ENCODE measurements around the gene TESK2. TPM values are rescaled to one million over a fixed set of nuclear protein-coding genes. Genes with fewer than 3 reads are reported as not detected.

TESK2 gene
- total RNA-seq, 1 experiment from 2014 or later, result 13.8 TPM

DNA sequence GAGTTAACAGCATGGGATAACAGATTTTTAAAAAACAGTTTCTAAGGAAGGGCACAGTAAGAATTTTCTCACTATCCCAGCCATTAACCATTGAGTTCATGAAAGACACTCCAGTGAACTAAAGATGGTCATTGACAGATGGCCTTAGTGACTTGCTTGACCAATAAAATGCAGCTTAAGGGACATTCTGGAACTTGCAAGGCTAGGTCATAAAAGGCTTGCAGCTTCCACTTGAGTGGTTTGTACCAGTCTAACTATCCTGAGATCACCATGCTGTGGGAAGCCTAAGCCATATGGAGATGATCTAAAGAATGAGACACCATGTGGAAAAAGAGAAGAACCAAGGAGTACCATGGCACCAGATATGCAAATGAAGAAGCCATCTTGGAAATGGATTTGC lies 112.8 kb downstream of the TESK2 start:
- no TSS peak for BruUV-seq (replicated peaks)
- ChIA-PET CTCF (no interaction called here), POLR2A (ENCODE audit: unreplicated experiment) (no interaction called here)
- Histone ChIP-seq H3K4me3 (no peak overlapping the region), H4K20me1 (ENCODE audit: insufficient read depth) (no peaks in the 10 kb centered on the region), H3K4me1 (replicated peaks; ENCODE audit: insufficient read depth) (no peaks in the 10 kb centered on the region), H3K9me2 (ENCODE audit: insufficient read depth) (no peaks in the 10 kb centered on the region), H2AFZ (no peak overlapping the region), H3F3A (ENCODE audit: insufficient read depth, low read depth) (no peaks in the 10 kb centered on the region), H3K4me2 (no peak overlapping the region), H3K27ac (no peak overlapping the region), H3K79me2 (ENCODE audit: low read depth) (no peaks in the 10 kb centered on the region), H3K9me3 (ENCODE audit: insufficient read depth, low read depth) (no peaks in the 10 kb centered on the region), H3K27me3 (ENCODE audit: insufficient read depth, low read depth) (no peaks in the 10 kb centered on the region), H3K36me3 (ENCODE audit: low read depth) (no peaks in the 10 kb centered on the region)
- intact Hi-C loops (cut with micrococcal nuclease; ENCODE audit: unreplicated experiment), result no loop called here
- TF ChIP-seq, protein P1, sequence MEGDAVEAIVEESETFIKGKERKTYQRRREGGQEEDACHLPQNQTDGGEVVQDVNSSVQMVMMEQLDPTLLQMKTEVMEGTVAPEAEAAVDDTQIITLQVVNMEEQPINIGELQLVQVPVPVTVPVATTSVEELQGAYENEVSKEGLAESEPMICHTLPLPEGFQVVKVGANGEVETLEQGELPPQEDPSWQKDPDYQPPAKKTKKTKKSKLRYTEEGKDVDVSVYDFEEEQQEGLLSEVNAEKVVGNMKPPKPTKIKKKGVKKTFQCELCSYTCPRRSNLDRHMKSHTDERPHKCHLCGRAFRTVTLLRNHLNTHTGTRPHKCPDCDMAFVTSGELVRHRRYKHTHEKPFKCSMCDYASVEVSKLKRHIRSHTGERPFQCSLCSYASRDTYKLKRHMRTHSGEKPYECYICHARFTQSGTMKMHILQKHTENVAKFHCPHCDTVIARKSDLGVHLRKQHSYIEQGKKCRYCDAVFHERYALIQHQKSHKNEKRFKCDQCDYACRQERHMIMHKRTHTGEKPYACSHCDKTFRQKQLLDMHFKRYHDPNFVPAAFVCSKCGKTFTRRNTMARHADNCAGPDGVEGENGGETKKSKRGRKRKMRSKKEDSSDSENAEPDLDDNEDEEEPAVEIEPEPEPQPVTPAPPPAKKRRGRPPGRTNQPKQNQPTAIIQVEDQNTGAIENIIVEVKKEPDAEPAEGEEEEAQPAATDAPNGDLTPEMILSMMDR (conservative IDR thresholded peaks at IDR 0.05), result no peak
- TF ChIP-seq EZH2 (IDR thresholded peaks at IDR 0.05; ENCODE audit: low read depth), result no peak
- no peak for DNase-seq

DNA sequence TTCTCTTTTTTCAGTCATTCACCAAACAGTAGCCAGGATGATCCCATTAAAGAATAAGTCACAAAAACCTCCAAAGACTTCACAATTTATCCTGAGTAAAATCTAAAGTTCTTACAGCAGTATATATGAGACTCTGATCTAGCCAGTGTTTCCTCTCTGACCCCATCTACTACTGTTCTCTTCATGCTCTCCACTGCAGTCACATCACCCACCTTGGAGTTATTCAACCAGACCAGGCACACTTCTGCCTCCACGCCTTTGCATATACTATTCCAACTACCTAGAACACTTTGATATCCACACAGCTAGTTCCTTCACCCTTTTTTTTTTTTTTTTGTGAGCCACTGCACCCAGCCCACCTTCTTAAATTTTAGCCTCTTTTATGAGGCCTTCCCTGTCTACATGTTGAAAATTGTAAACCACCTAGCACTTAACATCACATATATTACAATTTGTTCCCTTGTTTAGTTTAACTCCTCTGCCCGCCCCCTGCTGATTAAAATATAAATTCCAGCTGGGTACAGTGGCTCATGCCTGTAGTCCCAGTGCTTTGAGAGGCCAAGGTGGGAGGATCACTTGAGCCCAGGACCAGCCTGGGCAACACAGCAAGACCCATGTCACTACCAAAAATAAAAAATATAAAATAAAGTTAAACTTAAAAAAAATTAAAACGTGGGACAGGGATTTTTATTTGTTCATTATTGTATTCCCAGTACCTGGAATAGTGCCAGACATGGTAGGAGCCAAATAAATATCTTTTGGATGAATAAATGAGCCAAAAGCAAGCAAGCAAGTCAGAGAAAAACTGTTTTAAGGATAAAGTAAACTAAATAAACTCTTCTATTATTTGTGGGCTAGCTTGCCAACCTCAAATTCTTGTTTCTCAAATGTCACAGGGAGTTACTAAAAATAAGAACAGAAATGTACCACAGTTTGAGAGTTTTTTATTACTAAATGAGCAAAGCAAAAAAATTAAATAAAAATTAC lies 115.6 kb downstream of the TESK2 start:
- TF ChIP-seq, protein P1 (conservative IDR thresholded peaks at IDR 0.05), result no peak; the same call in 1 of the 2 replicates
- no peak for TF ChIP-seq EZH2 (IDR thresholded peaks at IDR 0.05; ENCODE audit: low read depth)
- DNase-seq, result no peak
- H3K4me3 ChIP-seq, result no peak overlapping the region
- no peaks in the 10 kb centered on the region for H3K27me3 ChIP-seq (ENCODE audit: insufficient read depth, low read depth)
- intact Hi-C loops (cut with micrococcal nuclease; ENCODE audit: unreplicated experiment), result no loop called here
- H3K4me1 ChIP-seq (replicated peaks; ENCODE audit: insufficient read depth), result no peaks in the 10 kb centered on the region
- no peaks in the 10 kb centered on the region for H3K79me2 ChIP-seq (ENCODE audit: low read depth)
- no peaks in the 10 kb centered on the region for H3F3A ChIP-seq (ENCODE audit: insufficient read depth, low read depth)
- ChIA-PET POLR2A (ENCODE audit: unreplicated experiment) (interaction anchor here (0.6 kb wide), 1 partner anchor 35 kb away, joined by 4 read pairs; the partner anchor contains the start of genes MUTYH and TOE1), CTCF (interaction anchor here (0.6 to 0.7 kb wide), 2 partner anchors 82 to 147 kb away, joined by 7 to 8 read pairs; partner anchors contain the start of gene PRDX1)
- H3K36me3 ChIP-seq (ENCODE audit: low read depth), result no peaks in the 10 kb centered on the region
- no peaks in the 10 kb centered on the region for H3K9me2 ChIP-seq (ENCODE audit: insufficient read depth)
- BruUV-seq (replicated peaks), result no TSS peak
- no peaks in the 10 kb centered on the region for H3K9me3 ChIP-seq (ENCODE audit: insufficient read depth, low read depth)
- H3K27ac ChIP-seq, result no peak overlapping the region
- no peaks in the 10 kb centered on the region for H4K20me1 ChIP-seq (ENCODE audit: insufficient read depth)
- no peak overlapping the region for H3K4me2 ChIP-seq
- H2AFZ ChIP-seq, result no peak overlapping the region

DNA sequence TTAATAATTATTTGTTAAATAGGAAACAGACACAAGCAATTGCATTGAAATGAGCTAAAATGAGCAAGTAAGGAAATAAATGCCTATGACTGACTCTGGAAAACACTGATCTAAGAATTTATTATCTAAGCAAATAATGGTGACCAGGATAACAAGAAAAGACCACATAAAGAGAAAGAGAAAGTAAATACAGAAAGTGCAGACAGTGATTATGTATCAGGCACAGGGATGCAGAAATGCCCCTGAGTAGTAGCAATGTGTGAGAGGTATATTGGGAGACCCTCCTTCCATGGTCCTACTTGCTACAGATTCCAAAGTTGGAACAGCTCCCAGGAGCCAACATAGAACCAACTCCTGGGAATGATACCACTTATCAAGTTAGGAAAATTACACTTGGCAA lies 117.4 kb downstream of the TESK2 start:
- no peaks in the 10 kb centered on the region for H4K20me1 ChIP-seq (ENCODE audit: insufficient read depth)
- no peaks in the 10 kb centered on the region for H3K4me1 ChIP-seq (replicated peaks; ENCODE audit: insufficient read depth)
- no peak for DNase-seq
- intact Hi-C loops (cut with micrococcal nuclease; ENCODE audit: unreplicated experiment), result no loop called here
- H3K9me2 ChIP-seq (ENCODE audit: insufficient read depth), result no peaks in the 10 kb centered on the region
- no peak for TF ChIP-seq EZH2 (IDR thresholded peaks at IDR 0.05; ENCODE audit: low read depth)
- TF ChIP-seq, protein P1 (conservative IDR thresholded peaks at IDR 0.05), result no peak
- no peak overlapping the region for H3K27ac ChIP-seq
- BruUV-seq (replicated peaks), result no TSS peak
- H3K9me3 ChIP-seq (ENCODE audit: insufficient read depth, low read depth), result no peaks in the 10 kb centered on the region
- H3K4me3 ChIP-seq, result no peak overlapping the region
- H2AFZ ChIP-seq, result no peak overlapping the region
- H3K79me2 ChIP-seq (ENCODE audit: low read depth), result no peaks in the 10 kb centered on the region
- H3K27me3 ChIP-seq (ENCODE audit: insufficient read depth, low read depth), result no peaks in the 10 kb centered on the region
- POLR2A ChIA-PET (ENCODE audit: unreplicated experiment), result interaction anchor here (0.6 kb wide), 1 partner anchor 382 kb away, joined by 4 read pairs; no protein-coding TSS in a partner anchor
- no peaks in the 10 kb centered on the region for H3F3A ChIP-seq (ENCODE audit: insufficient read depth, low read depth)
- H3K4me2 ChIP-seq, result no peak overlapping the region
- CTCF ChIA-PET, result no interaction called here
- no peaks in the 10 kb centered on the region for H3K36me3 ChIP-seq (ENCODE audit: low read depth)

Measured in PC-9 (cell line).